Activated CD4-positive, alpha-beta T cell treated with anti-CD3 and anti-CD28 coated beads, Interleukin-10, Interleukin-2, amounts not matched to agents 100 ng/mL and 50 ng/mL, durations not matched to agents 16 hours and 8 hours (primary cell): ENCODE results near the gene RPN2.

Experiments used
- DNase-seq: peaks from one replicate; pipeline ENCODE4 v3.0.0-alpha.2; 2020

RPN2 gene

DNA sequence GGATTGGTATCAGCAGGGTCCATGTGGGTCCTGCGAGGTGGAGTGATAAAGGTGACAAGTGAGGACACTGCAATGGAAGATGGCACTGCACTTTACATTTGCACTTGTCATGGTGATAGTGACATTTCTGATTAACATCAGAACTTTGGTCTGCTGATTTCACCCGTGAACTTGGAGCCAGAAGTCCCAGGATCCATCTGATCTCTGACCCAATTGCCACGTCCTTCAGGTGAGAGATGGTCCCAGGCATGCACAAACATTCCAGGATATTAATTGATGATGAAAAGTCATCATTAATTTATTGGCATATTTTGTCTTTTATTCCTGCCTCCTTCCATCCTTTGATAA, 92.3 kb downstream of the RPN2 start:
- DNase-seq, result no peak

DNA sequence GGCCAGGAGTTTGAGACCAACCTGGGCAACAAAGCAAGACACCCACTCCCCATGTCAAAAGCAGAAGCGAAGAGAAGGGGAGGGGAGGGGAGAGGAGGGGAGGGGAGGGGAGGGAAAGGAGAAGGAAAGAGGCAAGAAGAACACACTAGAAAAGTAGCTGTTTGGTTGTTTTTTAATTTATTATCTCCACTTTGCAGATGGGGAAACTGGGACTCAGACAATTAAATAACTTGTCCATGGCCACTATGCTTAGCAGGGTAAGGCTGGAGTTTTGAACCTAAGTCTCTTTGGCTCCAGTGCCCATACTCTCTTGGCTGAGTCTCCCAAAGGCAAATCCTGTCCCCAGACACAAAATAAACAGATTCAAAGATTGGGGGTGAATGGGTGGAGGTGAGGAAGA, 94.9 kb downstream of the RPN2 start:
- DNase-seq, result no peak

DNA sequence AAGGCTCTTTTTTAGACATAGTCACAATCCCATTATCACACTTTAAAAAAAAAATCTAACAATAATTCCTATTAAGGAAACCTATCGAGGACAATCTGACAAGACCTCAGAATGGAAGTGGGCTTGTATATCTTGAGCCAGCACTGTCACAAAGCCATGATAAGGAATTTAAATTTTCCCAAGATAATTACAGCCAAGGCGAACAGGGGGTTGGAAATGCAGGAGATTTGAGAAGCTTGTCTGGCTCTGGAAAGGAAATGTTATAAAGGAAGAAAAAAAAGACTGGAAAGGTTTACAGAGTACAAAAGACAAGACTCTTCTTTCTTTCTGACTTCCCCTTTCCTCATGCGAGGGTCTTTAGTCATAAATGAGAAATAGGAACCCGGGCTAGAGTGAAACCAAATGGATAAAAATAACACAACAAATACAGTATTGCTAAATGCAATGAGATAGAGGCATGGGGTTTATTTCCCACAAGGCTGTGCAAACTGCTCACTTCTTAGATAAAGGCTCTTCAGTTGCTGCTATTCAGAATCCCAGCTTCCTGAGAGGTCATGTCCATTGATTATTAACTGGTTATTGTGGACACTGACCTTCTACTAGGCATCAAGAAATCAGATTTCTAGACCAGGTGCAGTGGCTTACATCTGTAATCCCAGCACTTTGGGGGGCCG, 95.9 kb downstream of the RPN2 start:
- DNase-seq, result no peak

GRCh38 chr20:37276494-37277252, 97.5 kb downstream of the RPN2 start:
- no peak for DNase-seq

GRCh38 chr20:37277253-37277593, 98.1 kb downstream of the RPN2 start:
- no peak for DNase-seq

GRCh38 chr20:37278966-37279590, 99.9 kb downstream of the RPN2 start:
- no peak for DNase-seq

DNA sequence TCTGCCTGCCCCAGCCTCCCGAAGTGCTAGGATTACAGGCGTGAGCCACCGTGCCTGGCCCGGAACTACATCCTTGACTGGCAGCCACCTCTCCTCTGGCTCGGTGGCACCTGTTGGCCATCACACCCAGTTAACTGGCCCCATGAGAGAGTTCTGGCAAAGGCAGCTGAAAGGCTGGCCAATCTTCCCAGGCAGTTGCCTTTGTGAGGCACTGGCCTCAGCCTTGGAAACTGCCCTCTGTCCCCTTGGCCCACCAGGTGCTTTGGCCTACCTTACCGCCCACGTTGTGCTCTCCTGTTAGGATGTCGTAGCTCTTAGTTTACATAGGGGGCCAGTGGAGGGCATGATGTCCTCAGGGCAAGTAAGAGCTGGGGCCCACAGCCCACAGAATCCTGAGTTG, 100.7 kb downstream of the RPN2 start:
- DNase-seq, result no peak

- no peak for DNase-seq
Observed at GRCh38 chr20:37280403-37280802, 101.3 kb downstream of the RPN2 start.

DNA sequence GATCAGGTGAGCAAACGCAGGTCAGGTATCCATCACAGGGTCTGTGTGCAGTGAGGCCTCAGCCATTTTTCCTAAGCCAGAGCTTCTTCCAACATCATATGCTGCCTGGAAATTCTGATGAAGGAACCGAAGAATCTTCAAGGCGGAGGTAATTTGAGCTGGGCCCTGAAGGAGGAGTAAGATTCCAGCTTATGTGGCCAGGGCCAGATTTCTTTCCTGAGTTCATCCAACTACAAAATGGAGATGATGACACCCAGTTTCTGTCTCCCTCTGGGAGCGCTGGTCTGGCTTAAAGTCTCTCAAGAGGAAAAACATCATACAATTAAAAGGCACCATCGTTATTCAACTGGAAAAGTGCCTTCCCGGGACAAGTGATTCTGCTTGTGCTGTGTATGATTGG, 103.4 kb downstream of the RPN2 start:
- no peak for DNase-seq

DNA sequence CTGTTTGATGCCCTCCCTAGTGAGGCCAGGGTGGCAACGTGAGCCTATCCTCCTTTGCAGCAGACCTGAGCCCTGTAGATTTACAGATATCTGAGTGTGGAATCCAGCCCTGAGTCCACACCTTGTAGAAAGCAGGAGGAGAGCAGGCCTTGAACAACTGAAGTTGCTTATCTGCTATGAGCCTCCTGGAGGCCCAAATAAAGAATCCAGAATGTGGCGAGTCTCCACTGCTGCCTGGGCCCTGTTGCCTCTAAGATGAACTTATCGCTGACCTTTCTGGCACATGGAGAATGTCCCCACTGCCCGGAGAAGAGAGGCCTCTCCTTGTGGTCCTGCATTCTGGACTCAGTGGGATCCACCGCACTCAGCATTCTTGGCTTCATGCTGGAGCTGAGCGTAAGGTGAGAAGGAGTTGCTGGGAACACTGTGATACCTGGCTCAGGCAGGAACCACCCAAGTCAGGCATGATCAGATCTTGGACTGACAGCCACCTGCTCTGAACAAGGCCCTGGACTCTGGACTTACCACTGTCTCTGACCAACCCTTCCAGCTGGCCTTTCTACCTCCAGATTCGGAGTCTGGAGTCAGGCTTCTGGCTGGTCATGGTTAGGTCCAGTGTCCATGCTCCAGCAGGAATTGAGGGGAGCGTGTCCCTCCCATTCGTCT, 104.5 kb downstream of the RPN2 start:
- no peak for DNase-seq

GRCh38 chr20:37284691-37285161, 105.6 kb downstream of the RPN2 start:
- DNase-seq, result no peak

- no peak for DNase-seq
Observed at GRCh38 chr20:37285664-37286374, 106.7 kb downstream of the RPN2 start.

DNA sequence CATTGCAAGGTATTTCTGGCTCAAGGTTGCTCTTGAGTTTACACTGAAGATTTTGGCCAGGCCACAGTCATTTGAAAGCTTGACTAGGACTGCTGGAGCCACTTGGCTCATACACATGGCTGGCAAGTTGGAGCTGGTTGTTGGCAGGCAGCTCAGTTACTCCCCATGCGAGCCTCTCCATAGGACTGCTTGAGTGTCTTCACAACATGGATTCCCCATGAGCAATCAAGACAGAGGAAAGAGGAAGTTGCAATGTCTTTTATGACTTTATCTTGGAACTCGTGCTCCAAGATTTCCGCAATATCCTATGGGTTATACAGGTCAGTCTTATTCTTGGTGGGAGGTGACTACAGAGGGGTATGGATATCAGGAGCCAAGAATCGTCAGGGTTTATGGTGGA, 109.0 kb downstream of the RPN2 start:
- DNase-seq, result no peak

GRCh38 chr20:37290158-37290810, 111.2 kb downstream of the RPN2 start:
- no peak for DNase-seq
